ENCODE results near the gene AZIN2.

Gene AZIN2

GRCh38 chr1:33141216-33141615 lies 60.3 kb downstream of the AZIN2 start:
- no peak for TF ChIP-seq CTCF (IDR thresholded peaks at IDR 0.05; ENCODE audit: insufficient read depth, low read length, missing control alignments)
- POLR2A ChIA-PET, result interaction anchor here (0.6 to 0.7 kb wide), 2 partner anchors 10 to 12 kb away, joined by 3 read pairs; no protein-coding TSS in a partner anchor
- no peak overlapping the region for H3K4me3 ChIP-seq (ENCODE audit: low read depth, low read length)
- no peak for DNase-seq (ENCODE audit: low read depth, low spot score)
- CTCF ChIA-PET, result interaction anchor here (0.9 to 13.7 kb wide), 5 partner anchors 14 to 155 kb away, joined by 3 to 168 read pairs (median 5); no protein-coding TSS in a partner anchor

GRCh38 chr1:33141781-33142180 lies 60.8 kb downstream of the AZIN2 start:
- no peak overlapping the region for H3K4me3 ChIP-seq (ENCODE audit: low read depth, low read length)
- POLR2A ChIA-PET, result interaction anchor here (0.7 to 0.9 kb wide), 2 partner anchors 9 to 15 kb away, joined by 3 to 4 read pairs; no protein-coding TSS in a partner anchor
- CTCF ChIA-PET, result interaction anchor here (0.9 to 13.7 kb wide), 5 partner anchors 14 to 314 kb away, joined by 3 to 168 read pairs (median 13); no protein-coding TSS in a partner anchor
- no peak for DNase-seq (ENCODE audit: low read depth, low spot score)
- TF ChIP-seq CTCF (IDR thresholded peaks at IDR 0.05; ENCODE audit: insufficient read depth, low read length, missing control alignments), result no peak

GRCh38 chr1:33142483-33143064 lies 61.6 kb downstream of the AZIN2 start:
- POLR2A ChIA-PET, result interaction anchor here (0.9 kb wide), 1 partner anchor 15 kb away, joined by 4 read pairs; no protein-coding TSS in a partner anchor
- CTCF ChIA-PET, result interaction anchor here (1.0 to 13.7 kb wide), 4 partner anchors 15 to 313 kb away, joined by 3 to 168 read pairs (median 14); no protein-coding TSS in a partner anchor
- DNase-seq (ENCODE audit: low read depth, low spot score), result no peak
- no peak for TF ChIP-seq CTCF (IDR thresholded peaks at IDR 0.05; ENCODE audit: insufficient read depth, low read length, missing control alignments)
- H3K4me3 ChIP-seq (ENCODE audit: low read depth, low read length), result no peak overlapping the region

GRCh38 chr1:33143176-33143575 lies 62.2 kb downstream of the AZIN2 start:
- no peak for TF ChIP-seq CTCF (IDR thresholded peaks at IDR 0.05; ENCODE audit: insufficient read depth, low read length, missing control alignments)
- CTCF ChIA-PET, result interaction anchor here (1.2 to 13.7 kb wide), 4 partner anchors 16 to 153 kb away, joined by 3 to 168 read pairs (median 14); no protein-coding TSS in a partner anchor
- POLR2A ChIA-PET, result interaction anchor here (0.7 to 1.6 kb wide), 2 partner anchors 8 to 30 kb away, joined by 3 to 4 read pairs; no protein-coding TSS in a partner anchor
- no peak overlapping the region for H3K4me3 ChIP-seq (ENCODE audit: low read depth, low read length)
- no peak for DNase-seq (ENCODE audit: low read depth, low spot score)

- ChIA-PET CTCF (interaction anchor here (1.2 to 13.7 kb wide), 6 partner anchors 10 to 152 kb away, joined by 3 to 168 read pairs (median 10); no protein-coding TSS in a partner anchor), POLR2A (interaction anchor here (0.6 to 1.6 kb wide), 4 partner anchors 9 to 448 kb away, joined by 3 to 4 read pairs (median 3); no protein-coding TSS in a partner anchor)
- no peak overlapping the region for H3K4me3 ChIP-seq (ENCODE audit: low read depth, low read length)
- peak; percentile 82 for DNase-seq (ENCODE audit: low read depth, low spot score)
- no peak for TF ChIP-seq CTCF (IDR thresholded peaks at IDR 0.05; ENCODE audit: insufficient read depth, low read length, missing control alignments)
Measured at GRCh38 chr1:33143698-33144097, 62.7 kb downstream of the AZIN2 start.

- ChIA-PET CTCF (interaction anchor here (1.0 to 13.7 kb wide), 9 partner anchors 10 to 325 kb away, joined by 3 to 168 read pairs (median 6); partner anchors contain the start of gene TRIM62), POLR2A (no interaction called here)
- H3K4me3 ChIP-seq (ENCODE audit: low read depth, low read length), result no peak overlapping the region
- no peak for TF ChIP-seq CTCF (IDR thresholded peaks at IDR 0.05; ENCODE audit: insufficient read depth, low read length, missing control alignments)
- no peak for DNase-seq (ENCODE audit: low read depth, low spot score)
Measured at GRCh38 chr1:33146003-33146402, 65.0 kb downstream of the AZIN2 start.

Data from AG04449 (cell line).